Trophoblast cell (in vitro differentiated cells and primary cell): ENCODE results near the gene FURIN.

Experiments
- DNase-seq, 2 donors: peaks; one replicate each; pipeline ENCODE4 v3.0.0-alpha.2; 2016
- H2AFZ ChIP-seq: 2 replicates; pipeline ENCODE4 v1.6.1; 2013; ENCODE audit warnings: low read length, moderate library complexity, mild to moderate bottlenecking; ENCODE audit not compliant: insufficient read depth, poor library complexity
- H2AK5ac ChIP-seq: 2 replicates; pipeline ENCODE4 v1.6.1; 2013; ENCODE audit warnings: mild to moderate bottlenecking, low read length
- H2BK120ac ChIP-seq: 2 replicates; pipeline ENCODE4 v1.6.1; 2013; ENCODE audit warnings: low read length, mild to moderate bottlenecking, moderate library complexity; ENCODE audit not compliant: insufficient read depth, poor library complexity
- H2BK12ac ChIP-seq: 2 replicates; pipeline ENCODE4 v1.6.1; 2013; ENCODE audit warnings: mild to moderate bottlenecking, low read length, moderate library complexity
- H2BK5ac ChIP-seq: 2 replicates; pipeline ENCODE4 v1.6.1; 2013; ENCODE audit warnings: low read length, low read depth, moderate library complexity, mild to moderate bottlenecking; ENCODE audit not compliant: poor library complexity
- H3K14ac ChIP-seq: 2 replicates; pipeline ENCODE4 v1.6.1; 2013; ENCODE audit warnings: mild to moderate bottlenecking, low read length
- H3K18ac ChIP-seq: 2 replicates; pipeline ENCODE4 v1.6.1; 2013; ENCODE audit warnings: mild to moderate bottlenecking, low read length
- H3K23ac ChIP-seq: 2 replicates; pipeline ENCODE4 v1.6.1; 2013; ENCODE audit warnings: low read length
- H3K27ac ChIP-seq: 2 replicates; pipeline ENCODE4 v1.5.1; 2013; ENCODE audit warnings: low read depth, mild to moderate bottlenecking, inconsistent platforms, low read length, moderate library complexity
- H3K27me3 ChIP-seq: 2 replicates; pipeline ENCODE4 v1.6.1; 2013; ENCODE audit warnings: inconsistent platforms, mild to moderate bottlenecking, low read length, moderate library complexity; ENCODE audit not compliant: insufficient read depth
- H3K36me3 ChIP-seq, 2 experiments: 1 replicate in 1 of 2; 2 replicates in 1 of 2; pipeline ENCODE4 v1.6.1; 2013; ENCODE audit warnings: low read length in 2 of 2, mild to moderate bottlenecking in 2 of 2, moderate library complexity in 1 of 2; ENCODE audit not compliant: insufficient read depth in 2 of 2, control insufficient read depth in 1 of 2
- H3K4ac ChIP-seq: 2 replicates; pipeline ENCODE4 v1.6.1; 2013; ENCODE audit warnings: low read depth, mild to moderate bottlenecking, low read length, moderate library complexity
- H3K4me1 ChIP-seq, 2 experiments: 1 replicate in 1 of 2; 2 replicates in 1 of 2; pipeline ENCODE4 v1.6.1; 2013; ENCODE audit warnings: low read length in 2 of 2, mild to moderate bottlenecking in 2 of 2, moderate library complexity in 1 of 2; ENCODE audit not compliant: insufficient read depth in 2 of 2, control insufficient read depth in 1 of 2
- H3K4me2 ChIP-seq: 2 replicates; pipeline ENCODE4 v1.6.1; 2013; ENCODE audit warnings: inconsistent platforms, mild to moderate bottlenecking, low read length, moderate library complexity
- H3K4me3 ChIP-seq: 2 replicates; pipeline ENCODE4 v1.5.1; 2013; ENCODE audit warnings: mild to moderate bottlenecking, low read depth, low read length, inconsistent platforms
- H3K79me1 ChIP-seq: one replicate; pipeline ENCODE4 v1.6.1; 2013; ENCODE audit warnings: low read length
- H3K79me2 ChIP-seq: 2 replicates; pipeline ENCODE4 v1.6.1; 2013; ENCODE audit warnings: low read length, mild to moderate bottlenecking; ENCODE audit not compliant: control insufficient read depth, insufficient read depth, poor library complexity
- H3K9ac ChIP-seq: 2 replicates; pipeline ENCODE4 v1.6.1; 2013; ENCODE audit warnings: mild to moderate bottlenecking, low read length
- H3K9me3 ChIP-seq: 2 replicates; pipeline ENCODE4 v1.6.1; 2013; ENCODE audit warnings: low read depth, mild to moderate bottlenecking, control low read depth, inconsistent platforms, low read length; ENCODE audit not compliant: insufficient read depth
- H4K12ac ChIP-seq: 2 replicates; pipeline ENCODE4 v1.6.1; 2013; ENCODE audit warnings: low read depth, mild to moderate bottlenecking, low read length, moderate library complexity
- H4K8ac ChIP-seq: 2 replicates; pipeline ENCODE4 v1.6.1; 2013; ENCODE audit warnings: low read depth, mild to moderate bottlenecking, low read length, moderate library complexity
- H4K91ac ChIP-seq: one replicate; pipeline ENCODE4 v1.6.1; 2013; ENCODE audit warnings: low read depth, mild to moderate bottlenecking, low read length, moderate library complexity
- WGBS: extraction: QIAGEN DNeasy Blood & Tissue Kit; methylation state at CpG from one replicate; pipeline ENCODE4 v1.1.7; 2013; ENCODE audit warnings: missing lambda C conversion rate; ENCODE audit not compliant: insufficient read length, insufficient coverage; ENCODE audit errors: extremely low coverage; 5-methylcytosine and 5-hydroxymethylcytosine counted together

Gene FURIN

GRCh38 chr15:90859234-90860131 is 8.9 kb upstream of the FURIN start:
- Histone ChIP-seq H3K18ac (peak overlapping the region; percentile 42), H3K14ac (peak overlapping the region; percentile 41), H3K4me3 (no peak overlapping the region), H3K9me3 (no peaks in the 10 kb centered on the region), H2BK5ac (peak overlapping the region; percentile 47), H3K9ac (no peak overlapping the region), H2BK12ac (peak overlapping the region; percentile 87), H3K27ac (peak overlapping the region; percentile 70), H2AFZ (no peak overlapping the region), H3K4ac (no peak overlapping the region), H2AK5ac (no peak overlapping the region), H2BK120ac (peak overlapping the region; percentile 21), H3K4me2 (no peak overlapping the region), H3K4me1 (peaks cover 19 to 24% of the 10 kb centered on the region in 2 experiments), H3K79me1 (peaks cover 8% of the 10 kb centered on the region), H4K91ac (peak overlapping the region; percentile 25), H3K36me3 (no peaks in the 10 kb centered on the region), H3K79me2 (no peaks in the 10 kb centered on the region), H4K12ac (no peak overlapping the region), H3K27me3 (no peaks in the 10 kb centered on the region), H4K8ac (peak overlapping the region; percentile 36), H3K23ac (no peak overlapping the region)
- WGBS: no CpG with 5 or more reads among the region's 10 CpGs
- peak in 1 of 2 donors; percentile 20 for DNase-seq

- no peak overlapping the region for H4K12ac ChIP-seq
- H3K79me1 ChIP-seq: peaks cover 8% of the 10 kb centered on the region
- H3K18ac ChIP-seq: no peak overlapping the region
- H3K23ac ChIP-seq: no peak overlapping the region
- H3K4me1 ChIP-seq: peaks cover 19 to 24% of the 10 kb centered on the region in 2 experiments
- no peak overlapping the region for H3K4me3 ChIP-seq
- peak overlapping the region; percentile 0 for H2BK5ac ChIP-seq
- no peak overlapping the region for H2AFZ ChIP-seq
- H3K27me3 ChIP-seq: no peaks in the 10 kb centered on the region
- no CpG with 5 or more reads among the region's 7 CpGs for WGBS
- no peaks in the 10 kb centered on the region for H3K79me2 ChIP-seq
- no peaks in the 10 kb centered on the region for H3K36me3 ChIP-seq
- no peak overlapping the region for H3K4ac ChIP-seq
- peak in 1 of 2 donors; percentile 41 for DNase-seq
- H3K9me3 ChIP-seq: no peaks in the 10 kb centered on the region
- no peak overlapping the region for H4K91ac ChIP-seq
- H3K14ac ChIP-seq: no peak overlapping the region
- no peak overlapping the region for H2BK120ac ChIP-seq
- no peak overlapping the region for H3K9ac ChIP-seq
- no peak overlapping the region for H4K8ac ChIP-seq
- H2AK5ac ChIP-seq: peak overlapping the region; percentile 33
- H3K27ac ChIP-seq: no peak overlapping the region
- H2BK12ac ChIP-seq: peak overlapping the region; percentile 11
- no peak overlapping the region for H3K4me2 ChIP-seq
Measured at GRCh38 chr15:90860450-90860849, 7.9 kb upstream of the FURIN start.

- Histone ChIP-seq H4K12ac (no peak overlapping the region), H2AFZ (no peak overlapping the region), H3K27ac (no peak overlapping the region), H3K23ac (no peak overlapping the region), H3K4ac (no peak overlapping the region), H3K18ac (peak overlapping the region; percentile 33), H2AK5ac (peak overlapping the region; percentile 18), H3K27me3 (no peaks in the 10 kb centered on the region), H3K4me2 (no peak overlapping the region), H2BK5ac (peak overlapping the region; percentile 0), H4K91ac (no peak overlapping the region), H2BK120ac (no peak overlapping the region), H3K36me3 (no peaks in the 10 kb centered on the region), H3K14ac (no peak overlapping the region), H2BK12ac (peak overlapping the region; percentile 11), H4K8ac (no peak overlapping the region), H3K79me1 (peaks cover 8% of the 10 kb centered on the region), H3K4me1 (peaks cover 19 to 24% of the 10 kb centered on the region in 2 experiments), H3K9ac (no peak overlapping the region), H3K79me2 (no peaks in the 10 kb centered on the region), H3K9me3 (no peaks in the 10 kb centered on the region), H3K4me3 (no peak overlapping the region)
- WGBS: no CpG with 5 or more reads among the region's 14 CpGs
- DNase-seq: no peak
Measured at GRCh38 chr15:90860942-90861675, 7.3 kb upstream of the FURIN start.

GRCh38 chr15:90862487-90862886 is 5.9 kb upstream of the FURIN start:
- no peak overlapping the region for H2BK5ac ChIP-seq
- H4K12ac ChIP-seq: no peak overlapping the region
- no peak overlapping the region for H2BK120ac ChIP-seq
- no peaks in the 10 kb centered on the region for H3K79me2 ChIP-seq
- H3K4me2 ChIP-seq: no peak overlapping the region
- H3K36me3 ChIP-seq: no peaks in the 10 kb centered on the region
- no peak overlapping the region for H3K9ac ChIP-seq
- H4K8ac ChIP-seq: no peak overlapping the region
- no peak overlapping the region for H2AK5ac ChIP-seq
- H2AFZ ChIP-seq: no peak overlapping the region
- no peaks in the 10 kb centered on the region for H3K27me3 ChIP-seq
- no peak overlapping the region for H3K4me3 ChIP-seq
- DNase-seq: no peak
- H3K23ac ChIP-seq: no peak overlapping the region
- no peak overlapping the region for H3K27ac ChIP-seq
- H3K4ac ChIP-seq: no peak overlapping the region
- no peak overlapping the region for H3K14ac ChIP-seq
- H3K9me3 ChIP-seq: no peaks in the 10 kb centered on the region
- no peak overlapping the region for H4K91ac ChIP-seq
- WGBS: no CpG with 5 or more reads among the region's 6 CpGs
- H3K79me1 ChIP-seq: peaks cover 8% of the 10 kb centered on the region
- peaks cover 11 to 15% of the 10 kb centered on the region in 2 experiments for H3K4me1 ChIP-seq
- peak overlapping the region; percentile 51 for H2BK12ac ChIP-seq
- no peak overlapping the region for H3K18ac ChIP-seq
